ENCODE measurements around the gene ADAM10.

Gene ADAM10

DNA sequence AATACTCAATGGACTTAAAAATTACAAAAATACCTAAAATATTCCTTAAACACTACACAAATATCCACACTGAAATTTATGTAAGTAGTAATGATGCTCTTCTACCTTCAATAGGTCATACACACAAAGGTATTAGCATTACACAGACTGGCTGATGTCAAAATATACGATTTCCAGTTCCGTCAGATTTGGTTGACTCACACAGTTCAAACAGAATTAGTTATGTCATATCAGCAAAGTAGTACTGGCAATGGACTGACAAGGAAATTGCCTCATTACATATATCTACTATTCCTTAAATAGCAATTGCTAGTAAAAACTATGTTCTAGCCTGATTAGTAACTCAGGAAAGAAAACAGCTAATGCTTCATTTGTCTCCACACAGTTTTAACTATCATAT, 70.8 kb downstream of the ADAM10 start:
- Histone ChIP-seq H3K4me3 (ENCODE audit: low read length) (no peak overlapping the region), H3K27ac (ENCODE audit: low read length) (no peak overlapping the region), H3K4me1 (ENCODE audit: control insufficient read depth, insufficient read depth, low read length) (no peaks in the 10 kb centered on the region), H3K36me3 (ENCODE audit: control insufficient read depth, insufficient read depth, low read length) (no peaks in the 10 kb centered on the region), H3K27me3 (ENCODE audit: control insufficient read depth, insufficient read depth, low read length) (no peaks in the 10 kb centered on the region), H3K9me3 (ENCODE audit: control insufficient read depth, insufficient read depth, low read length) (no peaks in the 10 kb centered on the region)
- DNase-seq (ENCODE audit: low read depth, low spot score), result no peak
- WGBS (ENCODE audit: insufficient coverage, insufficient read length), result no CpG with 5 or more reads among the region's 2 CpGs

DNA sequence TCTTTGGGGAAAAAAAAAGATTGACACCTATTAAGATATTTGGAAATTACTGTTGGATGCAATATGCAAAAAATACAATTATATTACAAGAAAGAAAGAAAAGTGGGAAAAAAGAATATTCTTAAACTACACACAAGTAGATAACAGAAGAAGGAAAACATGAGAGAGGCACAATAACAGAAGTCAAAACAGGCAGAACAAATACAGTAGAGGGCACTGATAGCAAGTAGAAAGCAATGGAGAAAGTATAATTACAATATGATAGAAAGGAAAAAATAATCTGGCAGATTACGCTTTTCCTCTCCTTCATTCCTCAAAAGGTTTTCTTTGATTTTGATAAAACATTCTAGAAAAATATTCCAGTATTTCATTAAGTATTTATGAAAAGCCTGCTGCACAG, 72.1 kb downstream of the ADAM10 start:
- no peak for DNase-seq (ENCODE audit: low read depth, low spot score)
- H3K4me1 ChIP-seq (ENCODE audit: control insufficient read depth, insufficient read depth, low read length), result no peaks in the 10 kb centered on the region
- H3K27ac ChIP-seq (ENCODE audit: low read length), result no peak overlapping the region
- no CpG with 5 or more reads among the region's 1 CpG for WGBS (ENCODE audit: insufficient coverage, insufficient read length)
- H3K4me3 ChIP-seq (ENCODE audit: low read length), result no peak overlapping the region
- no peaks in the 10 kb centered on the region for H3K27me3 ChIP-seq (ENCODE audit: control insufficient read depth, insufficient read depth, low read length)
- no peaks in the 10 kb centered on the region for H3K36me3 ChIP-seq (ENCODE audit: control insufficient read depth, insufficient read depth, low read length)
- no peaks in the 10 kb centered on the region for H3K9me3 ChIP-seq (ENCODE audit: control insufficient read depth, insufficient read depth, low read length)

- Histone ChIP-seq H3K9me3 (ENCODE audit: control insufficient read depth, insufficient read depth, low read length) (no peaks in the 10 kb centered on the region), H3K4me3 (ENCODE audit: low read length) (no peak overlapping the region), H3K4me1 (ENCODE audit: control insufficient read depth, insufficient read depth, low read length) (no peaks in the 10 kb centered on the region), H3K27me3 (ENCODE audit: control insufficient read depth, insufficient read depth, low read length) (no peaks in the 10 kb centered on the region), H3K36me3 (ENCODE audit: control insufficient read depth, insufficient read depth, low read length) (no peaks in the 10 kb centered on the region), H3K27ac (ENCODE audit: low read length) (no peak overlapping the region)
- WGBS (ENCODE audit: insufficient coverage, insufficient read length), result 100% methylated on average over 1 of the region's 4 CpGs
- DNase-seq (ENCODE audit: low read depth, low spot score), result no peak
Measured at GRCh38 chr15:58676766-58677165, 72.7 kb downstream of the ADAM10 start.

GRCh38 chr15:58671186-58671585, 78.3 kb downstream of the ADAM10 start:
- DNase-seq (ENCODE audit: low read depth, low spot score), result no peak
- peaks cover 3% of the 10 kb centered on the region; the same call in 1 of the 2 replicates for H3K4me1 ChIP-seq (ENCODE audit: control insufficient read depth, insufficient read depth, low read length)
- no peak overlapping the region for H3K4me3 ChIP-seq (ENCODE audit: low read length)
- no peaks in the 10 kb centered on the region for H3K27me3 ChIP-seq (ENCODE audit: control insufficient read depth, insufficient read depth, low read length)
- H3K27ac ChIP-seq (ENCODE audit: low read length), result no peak overlapping the region
- no CpG with 5 or more reads among the region's 2 CpGs for WGBS (ENCODE audit: insufficient coverage, insufficient read length)
- no peaks in the 10 kb centered on the region for H3K36me3 ChIP-seq (ENCODE audit: control insufficient read depth, insufficient read depth, low read length)
- no peaks in the 10 kb centered on the region for H3K9me3 ChIP-seq (ENCODE audit: control insufficient read depth, insufficient read depth, low read length)

DNA sequence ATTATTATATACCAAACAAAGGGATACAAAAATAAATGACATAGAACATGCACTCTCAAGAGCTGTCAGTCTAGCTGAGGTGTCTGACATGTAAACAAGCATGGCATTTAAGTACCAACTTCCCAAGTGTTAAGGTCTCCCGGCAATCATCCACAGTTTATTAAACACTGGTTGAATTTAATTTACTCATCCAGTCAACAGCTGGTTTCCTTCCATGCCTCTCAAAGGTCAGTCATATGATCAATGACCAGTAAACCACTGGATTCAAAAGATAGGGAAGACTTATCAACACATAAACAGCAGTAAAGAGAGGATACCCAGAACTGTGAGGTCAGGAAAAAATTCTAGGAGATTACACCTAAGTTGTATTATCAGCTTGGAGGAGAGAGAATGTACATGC, 80.4 kb downstream of the ADAM10 start:
- no peak overlapping the region for H3K27ac ChIP-seq (ENCODE audit: low read length)
- no CpG with 5 or more reads among the region's 1 CpG for WGBS (ENCODE audit: insufficient coverage, insufficient read length)
- H3K36me3 ChIP-seq (ENCODE audit: control insufficient read depth, insufficient read depth, low read length), result no peaks in the 10 kb centered on the region
- no peak for DNase-seq (ENCODE audit: low read depth, low spot score)
- H3K27me3 ChIP-seq (ENCODE audit: control insufficient read depth, insufficient read depth, low read length), result no peaks in the 10 kb centered on the region
- H3K4me3 ChIP-seq (ENCODE audit: low read length), result no peak overlapping the region
- H3K9me3 ChIP-seq (ENCODE audit: control insufficient read depth, insufficient read depth, low read length), result no peaks in the 10 kb centered on the region
- H3K4me1 ChIP-seq (ENCODE audit: control insufficient read depth, insufficient read depth, low read length), result peaks cover 3% of the 10 kb centered on the region; the same call in 1 of the 2 replicates

- Histone ChIP-seq H3K27me3 (ENCODE audit: control insufficient read depth, insufficient read depth, low read length) (no peaks in the 10 kb centered on the region), H3K4me1 (ENCODE audit: control insufficient read depth, insufficient read depth, low read length) (peaks cover 3% of the 10 kb centered on the region; the same call in 1 of the 2 replicates), H3K36me3 (ENCODE audit: control insufficient read depth, insufficient read depth, low read length) (no peaks in the 10 kb centered on the region), H3K4me3 (ENCODE audit: low read length) (no peak overlapping the region), H3K27ac (ENCODE audit: low read length) (no peak overlapping the region), H3K9me3 (ENCODE audit: control insufficient read depth, insufficient read depth, low read length) (no peaks in the 10 kb centered on the region)
- no CpG with 5 or more reads among the region's 1 CpG for WGBS (ENCODE audit: insufficient coverage, insufficient read length)
- no peak for DNase-seq (ENCODE audit: low read depth, low spot score)
Measured at GRCh38 chr15:58666957-58667356, 82.5 kb downstream of the ADAM10 start.

GRCh38 chr15:58665672-58666071, 83.8 kb downstream of the ADAM10 start:
- DNase-seq (ENCODE audit: low read depth, low spot score), result no peak
- H3K27ac ChIP-seq (ENCODE audit: low read length), result no peak overlapping the region
- 100% methylated on average over 1 of the region's 2 CpGs for WGBS (ENCODE audit: insufficient coverage, insufficient read length)
- H3K9me3 ChIP-seq (ENCODE audit: control insufficient read depth, insufficient read depth, low read length), result no peaks in the 10 kb centered on the region
- H3K4me1 ChIP-seq (ENCODE audit: control insufficient read depth, insufficient read depth, low read length), result peaks cover 3% of the 10 kb centered on the region; the same call in 1 of the 2 replicates
- no peaks in the 10 kb centered on the region for H3K36me3 ChIP-seq (ENCODE audit: control insufficient read depth, insufficient read depth, low read length)
- no peak overlapping the region for H3K4me3 ChIP-seq (ENCODE audit: low read length)
- no peaks in the 10 kb centered on the region for H3K27me3 ChIP-seq (ENCODE audit: control insufficient read depth, insufficient read depth, low read length)

GRCh38 chr15:58650102-58650501, 99.4 kb downstream of the ADAM10 start:
- Histone ChIP-seq H3K27ac (ENCODE audit: low read length) (no peak overlapping the region), H3K36me3 (ENCODE audit: control insufficient read depth, insufficient read depth, low read length) (no peaks in the 10 kb centered on the region), H3K4me3 (ENCODE audit: low read length) (no peak overlapping the region), H3K4me1 (ENCODE audit: control insufficient read depth, insufficient read depth, low read length) (no peaks in the 10 kb centered on the region), H3K27me3 (ENCODE audit: control insufficient read depth, insufficient read depth, low read length) (no peaks in the 10 kb centered on the region), H3K9me3 (ENCODE audit: control insufficient read depth, insufficient read depth, low read length) (no peaks in the 10 kb centered on the region)
- DNase-seq (ENCODE audit: low read depth, low spot score), result no peak

DNA sequence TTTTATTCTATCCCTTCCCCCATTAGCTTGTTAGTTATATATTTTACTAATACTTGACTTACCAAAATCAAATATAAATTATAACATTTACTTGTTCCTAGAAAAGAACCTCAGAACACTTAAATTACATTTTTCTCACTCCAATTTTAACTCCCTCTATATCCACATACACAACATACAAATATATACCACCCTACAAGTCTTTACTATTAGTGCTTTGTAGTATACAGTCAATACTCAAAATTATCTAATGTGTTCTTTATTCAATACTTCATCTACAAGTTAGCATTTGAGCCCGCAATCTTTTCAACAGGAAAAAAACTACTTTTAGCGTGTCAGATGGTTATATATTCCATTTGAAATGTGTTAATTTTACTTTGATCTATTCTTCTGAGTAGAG, 100.3 kb downstream of the ADAM10 start:
- no peaks in the 10 kb centered on the region for H3K36me3 ChIP-seq (ENCODE audit: control insufficient read depth, insufficient read depth, low read length)
- H3K27me3 ChIP-seq (ENCODE audit: control insufficient read depth, insufficient read depth, low read length), result no peaks in the 10 kb centered on the region
- no peaks in the 10 kb centered on the region for H3K4me1 ChIP-seq (ENCODE audit: control insufficient read depth, insufficient read depth, low read length)
- DNase-seq (ENCODE audit: low read depth, low spot score), result no peak
- H3K27ac ChIP-seq (ENCODE audit: low read length), result no peak overlapping the region
- no CpG with 5 or more reads among the region's 2 CpGs for WGBS (ENCODE audit: insufficient coverage, insufficient read length)
- H3K4me3 ChIP-seq (ENCODE audit: low read length), result no peak overlapping the region
- no peaks in the 10 kb centered on the region for H3K9me3 ChIP-seq (ENCODE audit: control insufficient read depth, insufficient read depth, low read length)

DNA sequence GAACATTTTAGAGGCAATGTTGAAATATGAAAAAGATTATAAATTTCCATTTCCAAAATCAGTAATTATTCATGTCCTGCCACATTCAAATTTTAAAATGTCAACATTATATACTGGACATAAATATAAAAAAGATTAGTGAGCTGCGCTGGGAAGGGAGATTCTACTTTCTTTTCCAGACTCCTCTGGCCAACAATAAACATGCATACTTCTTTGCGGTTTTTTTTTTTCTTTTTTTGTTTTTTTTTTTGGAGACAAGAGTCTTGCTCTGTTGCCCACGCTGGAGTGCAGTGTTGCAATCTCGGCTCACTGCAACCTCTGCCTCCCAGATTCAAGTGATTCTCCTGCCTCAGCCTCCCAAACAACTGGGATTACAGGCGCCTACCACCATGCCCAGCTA, 105.5 kb downstream of the ADAM10 start:
- Histone ChIP-seq H3K27ac (ENCODE audit: low read length) (no peak overlapping the region), H3K36me3 (ENCODE audit: control insufficient read depth, insufficient read depth, low read length) (no peaks in the 10 kb centered on the region; the same call in 1 of the 2 replicates), H3K9me3 (ENCODE audit: control insufficient read depth, insufficient read depth, low read length) (no peaks in the 10 kb centered on the region), H3K27me3 (ENCODE audit: control insufficient read depth, insufficient read depth, low read length) (no peaks in the 10 kb centered on the region), H3K4me1 (ENCODE audit: control insufficient read depth, insufficient read depth, low read length) (no peaks in the 10 kb centered on the region), H3K4me3 (ENCODE audit: low read length) (no peak overlapping the region)
- WGBS (ENCODE audit: insufficient coverage, insufficient read length), result no CpG with 5 or more reads among the region's 5 CpGs
- DNase-seq (ENCODE audit: low read depth, low spot score), result no peak

- Histone ChIP-seq H3K4me1 (ENCODE audit: control insufficient read depth, insufficient read depth, low read length) (no peaks in the 10 kb centered on the region), H3K4me3 (ENCODE audit: low read length) (no peak overlapping the region), H3K27ac (ENCODE audit: low read length) (no peak overlapping the region), H3K36me3 (ENCODE audit: control insufficient read depth, insufficient read depth, low read length) (no peaks in the 10 kb centered on the region; the same call in 1 of the 2 replicates), H3K27me3 (ENCODE audit: control insufficient read depth, insufficient read depth, low read length) (no peaks in the 10 kb centered on the region), H3K9me3 (ENCODE audit: control insufficient read depth, insufficient read depth, low read length) (no peaks in the 10 kb centered on the region)
- no peak for DNase-seq (ENCODE audit: low read depth, low spot score)
- no CpG with 5 or more reads among the region's 4 CpGs for WGBS (ENCODE audit: insufficient coverage, insufficient read length)
Measured at GRCh38 chr15:58641660-58642059, 107.8 kb downstream of the ADAM10 start.
